HG03066 (cell line): ENCODE results near the gene EOMES.
"Not testable (repeated sequence)": the region's sequence is repeated elsewhere in the genome, so short reads cannot be mapped to it uniquely, and the experiment has no call there.

ENCODE experiments used
- ATAC-seq: cut with Tn5 transposase; IDR thresholded peaks from one replicate; pipeline ENCODE4 v1.9.1; 2021; ENCODE audit warnings: low read depth; ENCODE audit not compliant: unreplicated experiment

EOMES gene

DNA sequence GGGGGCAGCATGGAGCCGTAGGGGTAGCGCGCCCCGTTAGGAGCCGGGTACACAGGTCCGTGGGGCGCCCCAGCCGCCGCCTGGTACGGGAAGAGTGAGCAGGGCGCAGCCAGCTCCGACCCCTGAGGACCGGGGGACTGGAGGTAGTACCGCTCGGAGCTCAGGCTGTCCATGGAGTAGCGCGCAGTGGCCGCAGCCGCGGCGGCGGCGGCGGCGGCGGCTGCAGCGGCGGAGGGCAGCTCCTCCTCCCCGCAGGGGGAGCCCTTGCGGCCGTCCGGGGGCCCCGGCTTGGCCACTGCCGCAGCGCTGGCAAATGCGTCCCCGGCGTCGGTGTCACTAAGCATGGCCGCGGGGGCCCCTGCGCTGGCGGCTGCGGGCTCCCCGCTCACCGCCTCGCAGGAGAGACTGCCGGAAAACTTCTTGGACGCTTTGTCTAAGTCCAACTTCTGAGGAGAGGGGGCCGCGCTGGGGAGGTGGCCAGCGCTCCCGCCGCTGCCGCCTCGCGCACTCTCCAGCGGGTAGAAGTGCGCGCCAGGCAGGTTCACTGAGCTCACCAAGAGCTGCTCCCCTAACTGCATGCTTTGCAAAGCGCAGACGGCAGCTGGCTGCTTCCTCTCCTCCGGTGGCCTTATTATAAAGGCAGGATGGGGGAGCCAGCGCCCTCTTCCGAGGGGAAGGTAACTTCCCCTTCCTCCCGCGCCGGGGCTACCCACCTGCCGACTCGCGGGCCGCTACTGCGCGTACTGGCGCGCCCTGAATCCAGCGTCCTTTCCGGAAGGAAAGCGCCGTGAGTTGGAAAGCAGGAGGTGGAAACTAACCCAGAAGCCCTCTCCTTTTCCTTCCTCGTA, at the start of gene EOMES:
Gene EOMES (minus strand): TSS at position 607 of the 848 bp plus-strand sequence. CDS start 29 bp downstream, at position 578.
- peak; percentile 45 for ATAC-seq

DNA sequence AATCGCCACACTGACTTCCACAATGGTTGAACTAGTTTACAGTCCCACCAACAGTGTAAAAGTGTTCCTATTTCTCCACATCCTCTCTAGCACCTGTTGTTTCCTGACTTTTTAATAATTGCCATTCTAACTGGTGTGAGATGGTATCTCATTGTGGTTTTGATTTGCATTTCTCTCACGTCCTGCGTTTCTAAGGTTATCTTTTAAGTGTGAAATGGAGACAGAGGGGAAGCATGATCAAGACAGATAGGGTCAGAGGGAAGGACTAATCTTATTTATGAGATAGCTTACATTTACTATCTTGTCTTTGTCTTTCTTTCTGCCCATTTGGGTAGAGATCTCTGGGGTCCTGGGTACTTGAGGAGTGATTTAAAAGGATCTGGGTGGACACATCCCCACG, 48.3 kb upstream of the EOMES start:
- not testable (repeated sequence) for ATAC-seq

DNA sequence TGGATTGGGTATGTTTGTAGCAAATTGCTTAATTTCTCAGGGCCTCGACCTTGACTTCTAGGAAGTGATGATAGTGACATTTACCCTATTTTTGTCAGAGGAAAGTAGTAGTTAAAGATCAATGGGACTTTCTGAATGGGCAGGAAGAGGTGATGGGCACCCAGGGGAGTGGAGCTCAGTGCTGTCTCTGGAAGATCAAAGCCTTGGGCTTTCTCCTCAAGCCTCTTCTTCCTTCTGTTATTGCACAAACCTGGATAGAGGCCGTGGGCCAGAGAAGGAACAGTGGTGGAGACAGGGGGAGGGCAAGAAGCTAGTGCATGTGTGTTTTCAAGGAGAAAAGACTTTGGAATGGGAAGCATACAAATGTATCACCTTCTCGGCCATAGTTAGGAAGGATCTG, 44.9 kb upstream of the EOMES start:
- ATAC-seq, result no peak

DNA sequence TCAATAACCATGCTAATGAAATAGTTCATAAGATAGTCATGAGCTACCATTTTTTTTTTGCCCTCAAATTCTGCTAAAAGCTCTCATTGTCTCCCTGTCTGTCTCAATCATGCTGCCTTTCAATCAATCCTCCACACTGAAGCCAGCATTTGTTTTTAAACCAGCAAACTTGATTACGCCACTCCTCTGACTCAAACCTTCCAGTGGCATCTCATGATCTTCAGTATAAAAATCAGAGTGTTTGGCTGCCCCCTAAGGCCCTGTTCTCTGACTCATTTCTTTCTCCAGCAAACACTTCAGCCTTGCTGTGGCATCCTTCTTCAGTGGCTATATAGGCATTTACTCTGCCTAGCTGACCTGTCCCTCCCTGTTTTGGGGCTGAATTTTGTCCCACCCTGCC, 36.0 kb upstream of the EOMES start:
- ATAC-seq, result no peak

DNA sequence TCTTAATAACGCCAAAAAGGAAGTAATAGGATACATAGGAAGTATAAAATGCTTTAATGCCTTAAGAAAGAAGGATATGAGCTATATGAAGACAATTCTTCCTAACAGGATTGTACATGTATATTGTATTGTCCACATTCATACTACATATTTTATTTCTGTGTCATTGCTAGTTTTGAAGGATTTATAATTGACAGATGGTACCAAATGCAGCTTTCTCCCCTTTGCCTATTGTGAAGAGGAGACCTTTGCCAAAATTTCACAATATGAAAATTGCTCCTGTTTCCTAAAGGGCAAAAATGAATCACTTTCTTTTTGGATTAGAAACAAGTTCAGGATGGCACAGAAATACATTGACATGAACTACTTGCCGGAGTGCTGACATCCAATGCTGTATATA, 34.8 kb upstream of the EOMES start:
- ATAC-seq, result no peak

DNA sequence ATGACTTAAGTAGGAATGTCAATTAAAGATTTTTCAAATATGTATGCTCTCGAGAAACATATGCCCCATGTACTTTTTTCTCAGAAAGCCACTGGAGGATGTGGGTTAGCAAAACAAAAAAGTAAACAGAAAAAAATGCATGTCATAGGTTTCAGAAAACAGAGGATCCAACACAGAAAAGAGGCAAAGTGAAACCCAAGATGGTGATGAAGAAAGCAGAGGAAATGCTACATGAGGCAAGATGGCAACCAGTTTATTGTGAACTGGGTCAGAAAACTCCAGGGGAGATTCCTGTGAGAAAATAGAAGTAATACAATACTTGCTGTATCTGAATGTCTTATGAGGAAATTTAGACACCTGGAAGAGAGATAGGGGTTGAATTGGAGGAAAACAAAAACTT, 30.8 kb upstream of the EOMES start:
- ATAC-seq, result no peak

DNA sequence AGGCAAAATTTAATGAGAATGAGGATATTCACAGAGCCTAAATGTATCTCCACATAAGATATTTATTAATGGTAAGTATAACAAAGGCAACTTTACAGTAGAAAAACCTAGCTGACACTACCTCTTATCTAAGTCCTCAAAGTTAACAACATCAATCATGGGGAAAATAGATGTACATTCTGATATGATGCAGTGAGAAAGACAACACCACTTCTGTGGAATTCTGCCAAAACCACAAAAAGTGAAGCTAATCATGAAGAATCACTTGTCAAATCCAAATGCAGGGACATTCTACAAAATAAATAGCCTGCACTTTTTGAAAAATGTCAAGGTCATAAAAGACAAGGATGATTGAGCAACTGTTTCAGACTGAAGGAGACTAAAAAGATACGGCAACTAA, 27.5 kb upstream of the EOMES start:
- ATAC-seq, result no peak

DNA sequence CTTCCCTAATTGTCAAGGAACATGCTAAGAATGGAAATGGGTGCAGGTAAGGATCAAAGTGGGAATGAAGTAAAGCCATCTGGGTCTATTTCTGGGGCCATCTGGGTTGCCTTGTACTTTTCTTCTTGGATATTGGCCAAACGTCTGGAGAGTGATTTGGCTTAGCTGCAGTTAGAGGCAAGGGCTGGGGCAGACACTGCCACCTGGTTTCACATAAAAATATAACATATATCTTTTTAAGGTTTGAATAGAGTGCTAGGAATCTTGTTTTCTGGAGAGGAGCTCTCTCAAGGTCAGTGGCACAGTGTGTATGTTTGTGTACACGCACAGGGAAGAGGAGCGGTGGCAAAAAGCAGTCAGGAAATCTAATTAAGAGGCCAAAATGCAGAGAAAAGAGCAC, 24.7 kb upstream of the EOMES start:
- no peak for ATAC-seq

DNA sequence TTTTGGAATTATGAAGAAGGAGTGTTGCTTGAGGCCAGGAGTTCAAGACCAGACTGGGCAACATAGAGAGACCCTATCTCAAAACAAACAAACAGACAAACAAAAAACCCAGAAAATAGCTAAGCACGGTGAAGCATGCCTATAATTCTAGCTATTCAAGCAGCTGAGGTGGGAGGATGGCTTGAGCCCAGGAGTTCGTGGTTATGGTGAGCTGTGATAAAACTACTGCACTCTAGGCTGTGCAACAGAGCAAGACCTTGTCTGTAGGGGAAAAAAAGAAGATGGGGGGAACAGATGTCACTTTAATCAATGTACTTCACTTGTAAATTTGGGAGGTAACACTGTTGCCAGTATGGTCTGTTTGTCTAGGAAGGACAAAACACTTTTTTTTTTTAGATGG, 18.7 kb upstream of the EOMES start:
- ATAC-seq, result no peak

DNA sequence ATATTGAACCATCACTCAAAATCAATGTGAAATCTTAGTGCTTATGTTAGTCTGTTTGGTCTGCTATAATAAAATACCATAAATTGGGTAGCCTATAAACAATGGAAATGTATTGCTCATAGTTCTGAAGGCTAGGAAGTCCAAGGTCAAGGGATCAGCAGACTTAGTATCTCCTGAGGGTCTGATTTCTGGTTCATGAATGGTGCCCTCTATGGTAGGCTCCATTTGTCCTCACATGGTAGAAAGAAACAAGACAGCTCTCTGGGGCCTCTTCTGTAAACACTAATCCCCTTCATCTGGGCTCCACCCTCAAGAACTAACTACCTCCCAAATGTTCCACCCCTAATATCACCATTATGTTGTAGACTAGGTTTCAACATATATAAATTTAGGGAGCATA, 15.0 kb upstream of the EOMES start:
- ATAC-seq, result no peak

DNA sequence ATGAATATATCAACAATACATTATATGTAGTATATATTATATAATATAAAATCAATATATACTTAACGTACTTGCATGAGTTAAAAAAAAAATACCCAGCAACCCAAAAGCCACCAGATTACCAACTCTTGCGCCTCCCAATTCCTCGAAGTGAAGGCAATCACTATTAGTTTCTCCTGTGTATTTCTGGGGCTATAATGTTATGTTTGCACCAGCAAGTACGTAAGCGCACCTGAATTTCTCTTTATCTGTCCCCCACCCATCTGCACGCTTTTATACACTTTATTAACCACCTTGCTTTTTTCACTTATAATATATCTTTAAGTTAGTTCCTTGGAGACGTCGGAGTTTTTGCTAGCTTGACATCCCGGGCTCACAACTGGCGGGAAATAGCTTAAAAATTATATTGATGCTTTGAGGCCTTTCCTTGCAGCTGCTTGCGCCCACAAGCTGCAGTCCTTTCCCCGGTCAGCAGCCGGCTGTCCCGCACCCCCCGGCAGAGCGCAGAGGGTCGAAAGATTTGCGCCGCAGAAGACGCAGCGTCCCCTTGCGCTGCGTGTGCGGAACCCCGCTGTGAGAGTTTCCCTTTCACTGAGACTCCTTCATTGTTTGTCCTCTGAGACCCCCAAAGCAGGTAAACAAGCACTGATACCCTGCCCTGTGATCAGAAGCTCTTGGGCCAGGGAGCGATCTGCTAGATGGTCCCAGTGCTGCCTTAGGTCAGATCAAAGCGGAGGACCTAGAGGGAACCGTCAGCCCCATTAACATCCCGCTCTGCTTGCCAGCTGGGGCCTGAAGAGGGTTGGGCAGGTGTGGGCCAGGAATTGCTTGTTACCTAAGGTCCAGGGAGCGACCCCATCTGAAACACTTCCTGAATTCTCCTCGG, 8.9 kb upstream of the EOMES start:
- no peak for ATAC-seq

DNA sequence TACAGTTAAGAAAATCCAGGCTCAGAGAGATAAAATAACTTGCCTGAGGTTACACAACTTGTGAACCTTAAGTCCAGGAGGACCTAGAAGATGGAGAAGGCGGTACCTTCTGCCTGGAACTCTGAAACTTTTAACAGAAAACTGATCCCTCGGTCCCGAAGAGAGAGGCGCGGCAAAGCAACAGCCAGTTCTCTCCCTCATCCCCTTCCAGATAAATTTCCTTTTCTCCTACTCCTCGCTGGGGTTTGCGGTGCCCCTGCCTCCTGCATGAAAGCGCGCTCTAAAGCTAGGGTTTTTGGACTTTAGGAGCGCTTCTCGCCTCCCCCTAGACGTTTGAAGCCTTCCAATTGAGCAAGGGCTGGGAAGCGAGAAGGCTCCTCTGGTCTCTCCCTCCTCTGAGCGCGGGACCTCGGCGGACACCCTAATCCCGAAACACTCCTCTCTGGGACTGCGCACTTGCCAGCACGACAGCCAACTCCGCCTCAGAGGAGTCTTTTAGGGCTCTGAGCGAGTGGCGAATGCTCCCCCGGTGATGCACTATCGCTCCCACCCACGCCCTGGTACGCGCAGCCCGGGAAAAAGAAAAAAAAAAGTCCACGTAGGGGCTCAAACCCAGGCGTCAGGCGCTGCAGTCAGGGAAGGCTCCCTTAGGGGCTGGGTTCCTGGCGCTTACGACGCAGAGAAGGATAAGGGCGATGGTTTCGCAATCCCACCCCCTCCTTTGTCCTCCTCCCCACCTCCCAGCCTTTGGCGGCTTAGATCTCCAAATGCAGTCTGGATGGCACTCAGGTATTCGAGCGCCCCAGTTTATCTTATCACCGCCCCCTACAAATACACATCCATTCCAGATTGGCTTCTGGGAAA, 7.9 kb upstream of the EOMES start:
- no peak for ATAC-seq

DNA sequence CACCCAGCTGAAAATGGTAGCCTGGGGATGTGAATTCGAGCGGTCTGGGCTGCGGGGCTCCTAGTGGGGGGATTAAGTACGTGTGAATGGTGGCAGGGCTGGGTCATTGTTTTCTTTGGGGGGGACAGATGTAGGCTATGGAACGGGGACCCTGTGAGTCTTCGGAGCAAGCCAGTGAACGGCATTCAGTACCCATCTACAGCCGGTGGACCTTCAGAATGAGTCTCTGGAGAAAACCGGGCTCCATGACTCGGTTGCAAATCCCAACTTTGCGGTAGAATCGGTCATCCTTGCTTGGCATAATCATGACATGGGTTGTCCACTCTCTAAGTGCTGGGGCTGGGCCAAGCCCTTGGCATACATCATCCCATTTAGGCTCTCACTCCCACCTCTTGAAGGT, 7.2 kb upstream of the EOMES start:
- ATAC-seq, result no peak

DNA sequence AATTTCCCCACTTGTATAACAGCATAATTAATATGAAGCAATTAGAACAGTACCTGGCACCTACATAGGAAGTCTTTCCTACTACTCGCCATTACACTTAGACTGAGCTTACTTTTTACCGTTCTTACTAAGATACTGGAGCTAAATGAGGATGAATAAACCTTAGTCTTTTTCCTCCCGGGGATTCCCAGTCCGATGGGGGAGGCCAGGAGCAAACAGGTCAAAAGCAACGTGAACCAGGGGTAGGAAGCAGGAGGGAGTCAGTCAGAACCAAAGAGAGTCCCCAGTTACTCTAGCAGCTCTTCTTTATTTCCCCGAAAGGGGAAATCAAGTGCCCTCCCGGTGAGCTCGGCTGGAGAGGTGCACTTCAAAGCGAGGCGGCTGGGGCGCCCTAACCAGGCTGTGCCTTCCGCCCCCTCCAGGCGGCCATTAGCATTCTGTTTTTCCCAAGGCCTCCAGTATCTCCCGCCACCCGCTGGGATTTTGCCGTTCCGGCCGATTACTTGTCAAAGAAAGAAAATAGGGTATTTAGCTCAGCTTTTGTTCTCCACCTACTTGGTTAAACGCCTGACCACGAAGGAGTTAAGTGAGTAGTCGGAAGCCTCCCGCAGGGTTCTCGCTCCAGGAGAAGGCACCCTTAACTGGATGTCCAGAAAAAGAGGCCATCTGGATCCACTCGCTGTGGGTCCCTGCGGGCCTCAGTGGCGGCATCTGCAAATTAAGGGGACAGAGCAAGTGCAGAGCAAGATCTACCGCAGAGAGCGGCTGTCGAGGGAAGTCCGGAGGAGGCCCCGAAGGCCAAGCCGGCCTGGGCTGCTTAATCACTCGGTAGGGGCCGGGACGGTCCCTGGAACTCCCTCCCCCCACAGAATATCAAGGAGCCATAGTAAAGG, 6.3 kb upstream of the EOMES start:
- ATAC-seq, result no peak

DNA sequence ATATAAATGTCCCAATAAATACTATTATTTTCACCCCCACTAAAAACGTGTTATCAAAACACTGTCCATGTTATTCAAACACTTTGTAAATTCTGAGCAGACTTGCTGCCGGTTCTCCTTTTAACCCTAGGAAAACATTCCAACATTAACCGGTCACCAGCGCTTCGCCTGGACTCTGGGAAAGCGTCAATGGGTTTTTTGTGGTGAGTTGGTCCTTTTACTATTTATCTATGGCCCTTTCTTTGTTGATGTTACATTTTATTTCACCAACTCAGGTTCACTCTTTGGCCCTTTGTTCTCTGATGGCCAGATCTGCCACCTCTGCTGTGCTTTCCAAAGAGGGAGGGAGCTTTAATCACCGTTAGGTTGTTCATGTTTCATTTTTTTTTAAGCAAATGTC, 4.1 kb upstream of the EOMES start:
- ATAC-seq, result no peak

DNA sequence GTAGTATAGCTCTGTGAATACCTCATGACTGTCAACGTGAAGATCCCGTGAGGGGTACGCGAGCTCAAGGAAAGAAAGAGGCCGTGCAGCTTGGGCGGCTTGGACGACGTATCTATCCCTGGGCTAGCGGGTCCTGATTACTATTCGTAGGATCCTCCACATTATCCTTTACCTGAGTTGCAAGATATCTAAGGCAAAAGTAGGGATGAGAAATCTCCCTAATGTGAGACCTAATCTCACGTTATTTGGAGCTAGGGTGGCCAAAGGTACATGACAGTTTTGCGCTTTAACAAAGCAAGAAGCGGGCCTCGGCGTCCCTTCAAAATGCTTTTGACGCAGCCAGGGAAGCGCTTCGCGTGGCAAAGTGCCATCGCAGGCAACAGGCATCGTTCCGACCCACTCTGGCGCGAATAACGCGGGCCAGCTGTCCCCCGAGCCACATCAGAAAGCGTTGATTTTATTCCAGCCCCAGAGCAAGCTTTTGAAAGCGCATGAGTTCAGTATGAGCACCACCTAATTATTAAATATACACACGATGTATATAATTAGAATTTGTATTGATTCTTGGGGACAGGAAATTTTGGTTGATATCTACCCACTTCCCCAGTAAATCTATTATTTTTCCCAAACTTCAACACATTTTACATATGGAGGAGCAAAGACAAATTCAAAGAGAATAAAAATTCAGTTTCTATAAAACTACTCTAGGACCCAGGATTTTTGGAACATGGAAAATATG, 2.5 kb upstream of the EOMES start:
- no peak for ATAC-seq

DNA sequence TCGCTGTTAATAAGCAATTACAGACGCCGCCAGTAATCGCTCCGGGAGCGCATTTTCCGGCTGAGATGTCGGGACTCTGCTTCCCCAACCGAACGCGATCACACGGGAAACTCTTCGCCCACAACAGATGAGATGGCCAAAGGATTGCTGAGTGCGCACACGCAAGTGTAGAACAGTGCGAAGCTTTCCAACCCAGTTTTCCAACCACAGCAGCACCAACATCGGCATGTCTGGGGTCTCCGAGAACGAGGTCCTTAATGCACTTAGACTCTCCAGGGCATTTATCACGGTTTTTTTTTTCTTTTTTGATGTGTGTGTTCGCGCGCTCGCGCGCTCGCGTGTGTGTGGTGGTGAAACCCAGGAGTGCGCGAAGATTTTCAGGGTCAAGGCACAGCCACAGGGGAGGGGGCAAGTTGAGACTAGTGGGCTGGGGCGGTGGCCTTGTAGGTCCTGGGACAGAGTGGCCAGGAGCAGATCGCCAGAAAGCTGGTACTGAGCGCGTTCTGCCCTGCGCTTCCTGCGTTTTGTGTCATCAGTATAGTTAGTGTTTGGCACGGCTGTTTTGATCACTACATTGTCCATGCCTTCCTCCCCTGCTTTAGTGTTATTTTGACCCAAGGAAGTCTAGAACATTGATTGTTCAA, 1.8 kb upstream of the EOMES start:
- no peak for ATAC-seq

DNA sequence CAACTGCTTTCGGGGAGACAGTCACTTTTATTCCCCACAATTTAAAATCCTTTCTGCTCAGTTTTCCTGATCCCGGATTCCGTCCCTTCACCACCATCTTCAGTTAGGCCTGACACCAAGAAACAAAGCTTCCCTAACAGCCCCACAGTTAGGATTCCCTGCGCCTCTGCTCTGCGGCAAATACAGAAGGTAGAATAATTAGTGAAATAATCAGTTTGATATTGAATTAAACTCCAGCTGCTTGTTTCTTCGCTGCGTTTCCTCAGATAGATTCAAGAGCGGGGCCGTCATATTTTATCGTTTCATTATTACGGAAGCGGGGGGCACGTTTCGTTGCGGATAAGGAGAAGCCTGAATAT, 1.3 kb upstream of the EOMES start:
- no peak for ATAC-seq

DNA sequence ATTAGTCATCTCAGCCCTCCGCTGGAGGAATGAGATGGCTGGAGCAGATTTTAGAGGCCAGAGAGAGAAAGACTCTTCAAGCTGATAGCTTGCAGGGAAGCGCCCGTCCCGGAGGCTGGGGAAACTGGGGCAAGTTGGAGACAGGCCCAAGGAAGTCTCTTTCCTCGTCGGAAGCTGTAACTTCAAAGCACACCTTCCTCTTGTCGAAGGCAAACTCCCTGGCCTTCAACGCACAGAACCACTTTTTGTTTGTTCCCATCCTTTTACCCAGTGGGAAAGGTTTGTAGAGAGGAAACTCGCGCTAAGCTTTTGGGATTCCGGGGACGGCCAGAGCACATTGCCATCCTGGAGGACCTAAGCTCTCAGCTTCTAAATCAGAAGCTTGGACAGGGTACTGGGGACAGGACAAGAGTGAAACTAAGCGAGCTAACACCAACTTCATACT, 900 bp upstream of the EOMES start:
- no peak for ATAC-seq
